Right forelimb (tissue), 1 donor: ENCODE measurements around the gene OR1B1.
"Not testable (repeated sequence)": the region's sequence is repeated elsewhere in the genome, so short reads cannot be mapped to it uniquely, and the experiment has no call there.

Experiments
- DNase-seq: peaks from one replicate; pipeline ENCODE4 v3.0.0-alpha.2; 2018

OR1B1 gene

DNA sequence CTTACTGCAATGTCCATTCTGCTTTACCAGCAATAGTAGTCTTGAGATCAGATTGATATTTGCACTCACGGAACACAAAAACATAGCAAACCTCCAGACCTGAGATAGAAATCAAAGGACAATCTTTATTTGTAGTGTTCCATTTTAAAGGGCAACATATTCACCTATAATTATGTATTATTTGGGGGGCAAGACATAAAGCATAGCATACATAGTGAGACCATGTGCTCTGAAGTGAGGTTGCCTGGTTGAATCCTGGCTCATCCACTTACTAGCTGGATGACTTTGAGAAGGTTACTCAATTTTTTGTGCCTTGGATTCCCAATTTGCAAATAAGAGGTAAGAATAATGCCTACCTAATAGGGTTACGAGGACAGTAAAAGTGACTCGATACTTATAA lies at the start of gene OR1B1:
Gene OR1B1 (minus strand): TSS at position 101 of the 400 bp plus-strand sequence.
- DNase-seq: no peak

DNA sequence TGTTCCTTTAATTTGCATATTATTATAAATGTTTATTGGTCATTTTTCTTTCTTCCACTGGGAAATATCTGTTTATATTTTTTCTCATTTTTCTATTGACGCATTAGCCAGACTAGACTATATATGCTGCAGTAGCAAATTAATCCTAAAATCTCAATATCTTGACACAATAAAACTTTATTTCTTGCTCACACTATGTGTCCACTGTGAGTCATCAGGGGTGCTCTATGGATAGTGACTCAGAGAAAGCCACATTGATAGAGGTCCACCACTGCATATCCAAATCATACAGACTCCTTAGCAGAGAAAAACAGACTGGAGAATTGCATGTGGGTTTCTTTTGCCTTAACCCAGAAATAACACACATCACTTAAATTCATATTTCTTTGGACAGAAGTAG lies 38.3 kb upstream of the OR1B1 start:
- no peak for DNase-seq

DNA sequence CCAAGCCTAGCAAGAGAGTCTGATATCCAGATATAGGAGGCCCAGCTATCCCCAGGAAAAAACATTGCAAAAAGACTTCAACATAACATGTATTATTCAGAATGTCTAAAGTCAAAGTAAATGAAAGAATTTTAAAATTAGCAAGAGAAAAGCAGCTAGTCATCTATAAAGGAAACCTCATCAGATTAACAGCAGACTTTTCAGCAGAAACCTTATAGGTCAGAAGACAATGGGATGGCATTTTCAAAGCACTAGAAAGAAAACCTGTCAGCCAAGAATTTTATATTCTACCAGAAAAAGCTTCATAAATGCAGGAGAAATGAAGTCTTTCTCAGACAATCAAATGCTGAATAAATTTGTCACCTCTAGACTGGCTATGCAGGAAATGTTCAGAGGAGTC lies 27.4 kb upstream of the OR1B1 start:
- no peak for DNase-seq

DNA sequence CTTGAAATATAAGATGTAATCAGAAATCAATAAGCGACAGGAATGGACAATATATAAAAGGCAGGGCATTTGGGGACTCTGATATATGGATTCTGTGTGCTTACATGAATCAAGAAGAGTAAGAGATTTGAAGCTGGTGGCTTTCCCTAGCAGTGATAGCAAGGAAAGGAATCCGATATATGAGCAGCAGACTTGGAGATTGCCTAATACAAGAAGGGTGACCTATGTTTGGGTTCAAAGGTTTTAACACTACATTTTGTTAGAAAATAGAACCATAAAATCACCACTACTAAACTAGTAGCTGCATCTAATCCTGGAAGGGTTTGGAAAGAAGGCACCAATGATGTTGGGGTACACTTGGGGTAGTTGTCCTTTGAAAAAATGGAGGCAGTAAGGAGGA lies 15.1 kb upstream of the OR1B1 start:
- no peak for DNase-seq

DNA sequence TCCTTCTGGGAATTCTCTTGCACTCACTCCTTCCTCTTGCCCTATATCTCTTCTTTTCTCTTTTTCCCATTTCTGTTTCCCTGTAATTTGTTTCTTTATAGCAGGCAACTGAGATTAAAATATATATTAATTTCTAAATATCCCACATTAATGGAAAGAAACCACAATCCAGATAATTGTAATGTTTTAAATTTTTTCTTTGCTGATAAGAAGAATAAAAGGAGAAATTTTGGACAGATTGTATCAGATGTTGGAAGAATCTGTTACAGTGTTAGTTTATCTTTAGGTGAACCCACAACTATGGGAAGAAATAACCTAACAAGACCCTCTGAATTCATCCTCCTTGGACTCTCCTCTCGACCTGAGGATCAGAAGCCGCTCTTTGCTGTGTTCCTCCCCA lies 4.0 kb upstream of the OR1B1 start, which contains the start of gene OR1L1:
Gene OR1L1 (plus strand): TSS at position 301 of the 400 bp plus-strand sequence. CDS start 0 bp downstream, at position 301.
- DNase-seq: no peak

DNA sequence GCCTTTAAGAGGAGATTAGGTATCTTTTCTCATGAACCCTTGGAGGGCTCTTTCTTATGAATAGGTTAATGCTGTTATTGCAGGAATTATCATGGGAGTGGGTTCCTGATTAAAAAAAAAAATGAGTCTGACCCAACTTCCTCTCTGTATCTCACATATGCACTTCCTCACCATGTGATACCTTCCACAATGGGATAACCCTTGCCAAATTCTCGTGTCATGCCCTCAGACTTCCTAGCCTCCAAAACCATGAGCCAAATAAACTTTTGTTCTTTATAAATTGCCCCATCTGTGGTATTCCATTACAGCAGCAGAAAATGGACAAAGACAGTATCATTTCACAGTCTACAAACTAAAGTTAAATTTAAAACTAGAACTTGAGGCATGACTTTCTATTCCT lies 1.0 kb downstream of the OR1B1 start:
- DNase-seq: no peak

DNA sequence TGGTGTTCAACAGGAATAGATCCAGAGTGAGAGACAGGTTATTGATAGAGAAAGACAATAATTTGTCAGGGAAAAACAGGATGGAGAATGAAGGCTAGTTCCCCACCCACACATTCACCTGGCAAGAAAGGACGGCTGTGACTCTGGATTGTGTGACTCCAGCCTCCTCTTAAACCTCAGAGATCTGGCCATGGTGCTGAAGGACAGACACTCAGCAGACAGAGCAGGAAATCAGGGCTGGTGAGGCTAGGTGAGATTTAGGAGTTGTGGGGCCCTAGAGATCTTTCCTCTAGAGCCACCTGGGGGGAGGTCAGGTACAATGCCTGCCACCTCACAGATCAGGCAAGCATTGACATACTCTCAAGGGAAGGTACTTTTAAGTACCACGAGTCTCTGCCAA lies 15.2 kb downstream of the OR1B1 start:
- no peak for DNase-seq

DNA sequence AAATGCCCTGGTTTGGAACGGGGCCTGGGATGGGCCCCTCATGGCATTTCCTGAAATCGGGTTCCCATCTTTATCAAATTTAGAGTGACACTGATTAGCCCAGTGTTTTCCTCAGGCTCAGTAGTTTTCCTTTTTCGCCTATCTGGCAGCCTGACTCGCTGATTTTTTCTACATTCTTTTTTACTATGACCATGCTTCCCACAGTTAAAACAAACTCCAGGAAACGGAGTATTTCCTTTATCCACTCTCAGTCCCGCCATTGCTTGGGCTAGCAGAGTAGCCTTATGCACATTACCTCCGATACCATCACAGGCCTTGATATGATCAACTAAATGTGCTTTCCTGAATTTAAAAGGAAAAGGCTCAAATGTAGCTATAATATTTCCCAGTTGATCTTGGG lies 37.4 kb downstream of the OR1B1 start:
- no peak for DNase-seq

DNA sequence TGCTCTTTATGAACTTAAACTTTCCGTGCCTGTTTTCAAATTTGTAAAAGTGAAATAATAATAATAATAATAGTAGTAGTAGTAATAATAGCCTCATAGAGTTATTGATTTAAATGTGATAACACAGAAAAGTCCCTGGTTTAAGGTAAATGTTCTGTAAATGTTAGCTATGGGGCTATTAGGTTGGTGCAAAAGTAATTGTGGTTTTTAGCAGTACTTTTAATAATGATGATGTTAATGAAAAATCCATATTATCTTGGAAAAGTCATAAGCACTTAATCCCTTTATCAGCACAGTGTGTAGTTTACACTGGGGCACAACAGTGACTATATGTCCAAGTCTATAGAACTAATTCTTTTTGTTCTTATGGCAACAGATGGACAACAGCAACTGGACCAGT lies 43.1 kb downstream of the OR1B1 start, which contains the start of gene OR1Q1:
Gene OR1Q1 (plus strand): TSS at position 377 of the 400 bp plus-strand sequence. CDS start 0 bp downstream, at position 377.
- DNase-seq: no peak

DNA sequence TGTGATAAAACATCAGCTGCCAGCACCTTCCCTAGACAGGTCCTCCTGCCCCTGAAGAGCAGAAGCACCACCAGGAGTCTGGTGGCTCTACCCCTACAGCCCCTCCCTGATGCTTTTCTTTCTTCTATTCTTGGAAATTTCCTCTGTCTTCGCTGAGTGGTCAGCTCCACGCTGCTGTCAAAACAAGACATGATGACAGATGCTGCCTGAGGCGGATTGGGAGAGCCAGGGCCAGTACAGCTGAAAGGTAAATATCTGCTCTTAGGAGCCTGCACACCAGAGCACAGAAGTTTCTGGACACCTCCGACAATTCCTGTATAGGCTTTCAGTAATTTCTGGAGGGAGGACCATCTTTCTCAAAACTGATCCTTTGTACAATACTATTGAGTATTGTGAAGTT lies 47.6 kb downstream of the OR1B1 start:
- no peak for DNase-seq

DNA sequence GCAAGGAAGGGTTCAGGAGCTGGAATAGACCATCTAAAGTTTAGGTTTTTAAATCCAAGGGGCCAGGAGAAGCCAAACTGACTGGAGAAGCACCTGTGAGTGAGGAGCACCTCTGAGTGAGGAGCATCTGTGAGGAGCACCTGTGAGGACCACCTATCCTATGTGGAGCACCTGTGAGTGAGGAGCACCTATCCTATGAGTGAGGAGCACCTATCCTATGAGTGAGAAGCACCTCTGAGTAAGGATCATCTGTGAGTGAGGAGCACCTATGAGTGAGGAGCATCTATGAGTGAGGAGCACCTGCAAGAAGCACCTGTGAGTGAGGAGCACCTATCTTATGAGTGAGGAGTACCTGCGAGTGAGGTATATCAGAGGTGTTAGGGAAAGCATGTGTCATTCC lies 50.8 kb downstream of the OR1B1 start:
- DNase-seq: no peak

DNA sequence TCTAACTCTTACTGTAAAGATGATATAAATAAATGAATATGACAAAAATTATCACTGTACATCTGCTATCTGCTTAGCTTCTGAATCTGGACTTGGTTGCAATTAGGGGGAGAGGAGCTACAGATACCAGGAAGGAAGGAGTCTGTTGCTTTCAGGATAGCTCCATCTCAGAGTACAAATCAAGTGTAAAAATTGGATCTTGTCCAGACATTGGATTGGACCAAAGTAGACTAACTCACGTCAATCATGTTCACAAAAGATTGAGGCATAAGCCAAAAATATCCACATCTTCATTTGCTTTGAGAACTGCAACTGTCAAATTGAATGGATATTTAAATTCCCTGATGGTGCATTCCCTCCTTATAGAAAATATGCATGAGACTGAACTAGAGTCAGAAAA lies 51.7 kb downstream of the OR1B1 start:
- no peak for DNase-seq

DNA sequence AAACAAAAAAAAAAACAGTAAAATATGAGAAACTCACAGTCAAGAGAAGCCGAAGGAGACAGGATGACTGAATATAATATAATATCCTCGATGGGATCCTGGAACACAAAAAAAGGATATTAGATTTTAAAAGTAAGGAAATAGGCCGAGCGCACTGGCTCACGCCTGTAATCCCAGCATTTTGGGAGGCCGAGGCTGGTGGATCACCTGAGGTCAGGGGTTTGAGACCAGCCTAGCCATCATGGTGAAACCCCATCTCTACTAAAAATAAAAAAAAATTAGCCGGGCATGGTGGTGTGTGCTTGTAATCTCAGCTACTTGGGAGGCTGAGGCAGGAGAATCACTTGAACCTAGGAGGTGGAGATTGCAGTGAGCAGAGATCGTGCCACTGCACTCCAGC lies 74.1 kb downstream of the OR1B1 start, which contains the start of gene OR1L8:
Gene OR1L8 (minus strand): TSS at position 101 of the 400 bp plus-strand sequence. CDS start 14,907 bp downstream, outside the sequence.
- DNase-seq: not testable (repeated sequence)

DNA sequence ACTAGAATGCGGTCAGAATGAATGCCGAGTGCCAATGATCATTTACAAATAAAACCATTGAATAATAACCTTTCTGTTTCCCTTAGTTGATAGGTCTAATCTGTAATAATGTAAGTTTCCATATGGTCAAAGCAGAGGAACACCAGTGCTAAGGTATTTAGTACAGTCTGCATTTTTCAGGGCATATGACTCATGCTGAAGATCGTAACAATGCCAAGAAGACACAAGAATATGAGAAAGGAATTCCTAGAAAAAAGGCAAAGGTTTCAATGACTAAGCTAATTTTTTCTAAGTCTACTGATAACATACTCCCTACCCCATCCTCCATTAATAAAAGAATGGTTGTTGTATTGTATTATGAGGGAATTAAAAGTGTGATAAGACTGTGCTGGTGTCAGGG lies 77.1 kb downstream of the OR1B1 start:
- DNase-seq: no peak

DNA sequence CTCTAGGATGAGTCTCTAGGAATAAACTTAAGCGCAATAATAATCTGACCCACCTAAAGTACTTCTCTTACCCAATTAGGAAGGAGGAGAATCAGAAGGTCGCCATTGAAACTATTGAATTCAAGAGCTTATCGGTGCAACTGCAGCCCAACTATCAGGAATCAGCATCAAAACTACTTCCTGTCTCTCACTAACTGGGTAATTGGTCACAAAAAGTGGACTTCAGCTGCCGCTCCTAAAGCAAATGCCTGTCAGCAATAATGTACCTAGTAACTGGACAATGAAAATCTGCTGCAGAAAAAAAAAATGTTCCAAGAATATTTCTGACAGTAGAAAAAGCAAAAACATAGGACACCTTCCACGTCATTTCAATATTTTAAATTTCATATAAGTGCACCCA lies 77.6 kb downstream of the OR1B1 start:
- no peak for DNase-seq
